ENCODE measurements around the gene CYP4F2. TPM values are rescaled to one million over a fixed set of nuclear protein-coding genes. Genes with fewer than 3 reads are reported as not detected.
"Not testable (repeated sequence)": the region's sequence is repeated elsewhere in the genome, so short reads cannot be mapped to it uniquely, and the experiment has no call there.

The CYP4F2 gene
- total and polyA plus RNA-seq, 12 donors: not detected

DNA sequence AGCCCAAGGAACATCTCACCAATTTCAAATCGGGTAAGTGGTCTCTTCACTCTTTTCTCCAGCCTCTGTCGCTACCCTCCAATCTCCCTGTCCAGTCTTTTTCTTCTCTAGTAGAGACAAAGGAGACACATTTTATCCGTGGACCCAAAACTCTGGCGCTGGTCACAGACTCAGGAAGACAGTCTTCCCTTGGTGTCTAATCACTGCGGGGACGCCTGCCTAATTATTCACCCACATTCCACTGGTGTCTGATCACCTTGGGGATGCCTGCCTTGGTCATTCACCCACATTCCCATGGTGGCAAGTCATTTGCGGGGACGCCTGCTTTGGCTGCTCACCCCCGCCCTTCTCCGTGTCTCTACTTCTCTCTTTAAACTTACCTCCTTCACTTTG lies 68.6 kb downstream of the CYP4F2 start:
- Histone ChIP-seq H3K27ac (no peak overlapping the region), H3K9me3 (replicated peaks in 1 of 3) (no peaks in the 10 kb centered on the region), H3K4me3 (no peak overlapping the region), H3K27me3 (no peaks in the 10 kb centered on the region), H3K36me3 (replicated peaks in 1 of 2) (no peaks in the 10 kb centered on the region), H3K4me1 (replicated peaks in 1 of 2) (no peaks in the 10 kb centered on the region)
- TF ChIP-seq, protein P1, sequence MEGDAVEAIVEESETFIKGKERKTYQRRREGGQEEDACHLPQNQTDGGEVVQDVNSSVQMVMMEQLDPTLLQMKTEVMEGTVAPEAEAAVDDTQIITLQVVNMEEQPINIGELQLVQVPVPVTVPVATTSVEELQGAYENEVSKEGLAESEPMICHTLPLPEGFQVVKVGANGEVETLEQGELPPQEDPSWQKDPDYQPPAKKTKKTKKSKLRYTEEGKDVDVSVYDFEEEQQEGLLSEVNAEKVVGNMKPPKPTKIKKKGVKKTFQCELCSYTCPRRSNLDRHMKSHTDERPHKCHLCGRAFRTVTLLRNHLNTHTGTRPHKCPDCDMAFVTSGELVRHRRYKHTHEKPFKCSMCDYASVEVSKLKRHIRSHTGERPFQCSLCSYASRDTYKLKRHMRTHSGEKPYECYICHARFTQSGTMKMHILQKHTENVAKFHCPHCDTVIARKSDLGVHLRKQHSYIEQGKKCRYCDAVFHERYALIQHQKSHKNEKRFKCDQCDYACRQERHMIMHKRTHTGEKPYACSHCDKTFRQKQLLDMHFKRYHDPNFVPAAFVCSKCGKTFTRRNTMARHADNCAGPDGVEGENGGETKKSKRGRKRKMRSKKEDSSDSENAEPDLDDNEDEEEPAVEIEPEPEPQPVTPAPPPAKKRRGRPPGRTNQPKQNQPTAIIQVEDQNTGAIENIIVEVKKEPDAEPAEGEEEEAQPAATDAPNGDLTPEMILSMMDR (IDR thresholded peaks at IDR 0.05): no peak
- TF ChIP-seq POLR2A (IDR thresholded peaks at IDR 0.05): no peak
- no peak for DNase-seq
- WGBS, 4 donors: 83 to 88% (median 84%) methylated on average over 10 of the region's 10 CpGs
- intact Hi-C loops (cut with DNase I): no loop called here

DNA sequence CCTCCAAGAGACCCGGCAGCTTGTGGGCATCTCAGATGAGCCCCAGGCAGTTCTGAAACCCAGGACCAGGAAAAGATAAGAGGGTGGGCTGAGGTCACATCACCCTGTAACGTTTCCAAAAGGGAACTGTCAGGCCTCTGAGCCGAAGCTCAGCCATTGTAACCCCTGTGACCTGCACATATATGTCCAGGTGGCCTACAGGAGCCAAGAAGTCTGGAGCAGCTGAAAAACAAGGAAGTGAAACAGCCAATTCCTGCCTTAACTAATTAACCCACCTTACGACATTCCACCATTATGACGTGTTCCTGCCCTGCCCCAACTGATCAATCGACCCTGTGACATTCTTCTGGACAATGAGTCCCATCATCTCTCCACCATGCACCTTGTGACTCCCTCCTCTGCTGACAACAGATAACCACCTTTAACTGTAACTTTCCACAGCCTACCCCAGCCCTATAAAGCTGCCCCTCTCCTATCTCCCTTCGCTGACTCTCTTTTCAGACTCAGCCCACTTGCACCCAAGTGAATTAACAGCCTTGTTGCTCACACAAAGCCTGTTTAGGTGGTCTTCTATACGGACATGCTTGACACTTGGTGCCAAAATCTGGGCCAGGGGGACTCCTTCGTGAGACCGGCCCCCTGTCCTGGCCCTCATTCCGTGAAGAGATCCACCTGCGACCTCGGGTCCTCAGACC lies 69.1 kb downstream of the CYP4F2 start:
- H3K36me3 ChIP-seq (replicated peaks in 1 of 2); intact Hi-C loops (cut with DNase I); H3K27me3 ChIP-seq; H3K4me1 ChIP-seq (replicated peaks in 1 of 2); DNase-seq; H3K9me3 ChIP-seq (replicated peaks in 1 of 3); H3K4me3 ChIP-seq; H3K27ac ChIP-seq: not testable (repeated sequence)
- 43 to 64% (median 57%) methylated on average over 13 of the region's 13 CpGs for WGBS, 4 donors

DNA sequence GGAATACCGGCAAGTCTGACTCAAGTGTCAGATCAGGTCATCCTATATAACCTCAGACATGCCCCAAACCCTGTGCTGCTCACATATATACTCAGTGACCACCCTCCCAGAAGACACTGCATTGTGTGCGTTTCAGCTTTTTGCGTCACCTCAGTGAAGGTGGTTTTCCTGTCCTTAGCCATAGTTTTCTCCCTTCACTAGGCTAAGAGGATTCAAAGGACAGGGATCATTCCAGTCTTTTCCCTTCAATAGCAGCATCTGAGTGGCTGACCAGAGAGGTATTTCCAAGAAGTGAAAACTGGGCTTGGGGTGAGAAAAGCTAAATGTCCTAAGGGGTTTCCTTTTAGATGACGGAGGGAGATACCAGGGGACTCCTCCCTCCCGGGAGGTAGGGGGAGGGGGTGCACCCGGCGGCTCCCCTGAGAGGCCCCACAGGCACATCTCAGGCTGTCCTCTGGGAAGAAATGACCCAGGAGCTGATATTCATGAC lies 69.7 kb downstream of the CYP4F2 start:
- TF ChIP-seq POLR2A (IDR thresholded peaks at IDR 0.05): no peak
- TF ChIP-seq, protein P1 (IDR thresholded peaks at IDR 0.05): no peak
- Histone ChIP-seq H3K4me3 (no peak overlapping the region), H3K4me1 (replicated peaks in 1 of 2) (no peaks in the 10 kb centered on the region), H3K36me3 (replicated peaks in 1 of 2) (no peaks in the 10 kb centered on the region), H3K27me3 (no peaks in the 10 kb centered on the region), H3K9me3 (replicated peaks in 1 of 3) (no peaks in the 10 kb centered on the region), H3K27ac (no peak overlapping the region)
- no peak for DNase-seq
- intact Hi-C loops (cut with DNase I): no loop called here
- WGBS, 4 donors: 45 to 56% (median 51%) methylated on average over 7 of the region's 7 CpGs

Small RNAs within 50 kb of the gene (small RNA-seq; reads per million reads assigned to genes)
- gene CYP4F36P: 0 reads per million in 2 donors

Other genes starting within 250 kb of the CYP4F2 start
- gene CYP4F12, start 225.0 kb downstream of the CYP4F2 start, total RNA-seq: 1 to 10 TPM in 7 of 9 donors, under 1 TPM in 2; 0.66 to 8.3 (median 2.5) TPM
- gene CYP4F12, start 225.0 kb downstream of the CYP4F2 start, polyA plus RNA-seq: 10 to 100 TPM in 2 of 3 donors, under 1 TPM in 1; 0.42 to 19.7 (median 13.2) TPM
- gene OR10H2, start 170.1 kb downstream of the CYP4F2 start, total RNA-seq: not detected
- not detected for gene OR10H2, start 170.1 kb downstream of the CYP4F2 start, polyA plus RNA-seq
- not detected for gene OR10H3, start 160.1 kb downstream of the CYP4F2 start, total RNA-seq
- not detected for gene OR10H3, start 160.1 kb downstream of the CYP4F2 start, polyA plus RNA-seq
- not detected for gene OR10H5, start 110.4 kb downstream of the CYP4F2 start, total RNA-seq
- gene OR10H5, start 110.4 kb downstream of the CYP4F2 start, polyA plus RNA-seq: not detected
- gene OR10H1, start 82.4 kb downstream of the CYP4F2 start, total RNA-seq: not detected
- gene OR10H1, start 82.4 kb downstream of the CYP4F2 start, polyA plus RNA-seq: not detected
- gene CYP4F11, start 36.5 kb upstream of the CYP4F2 start, total RNA-seq: 10 to 100 TPM in 1 of 9 donors, 1 to 10 TPM in 3, under 1 TPM in 3, not detected in 2; 0.18 to 10.5 (median 4.2) TPM
- gene CYP4F11, start 36.5 kb upstream of the CYP4F2 start, polyA plus RNA-seq: 1 to 10 TPM in 2 of 3 donors, under 1 TPM in 1; 0.97 to 2.8 (median 2.3) TPM
- gene OR10H4, start 50.9 kb upstream of the CYP4F2 start, total RNA-seq: not detected
- gene OR10H4, start 50.9 kb upstream of the CYP4F2 start, polyA plus RNA-seq: not detected
- gene TPM4, start 178.4 kb upstream of the CYP4F2 start, total RNA-seq: 100 to 1,000 TPM; 111 to 294 (median 173) TPM
- 100 to 1,000 TPM; 195 to 290 (median 290) TPM for gene TPM4, start 178.4 kb upstream of the CYP4F2 start, polyA plus RNA-seq
- gene RAB8A, start 213.8 kb upstream of the CYP4F2 start, total RNA-seq: 100 to 1,000 TPM in 1 of 9 donors, 10 to 100 TPM in 8; 42.6 to 118 (median 72.1) TPM
- gene RAB8A, start 213.8 kb upstream of the CYP4F2 start, polyA plus RNA-seq: 100 to 1,000 TPM in 1 of 3 donors, 10 to 100 TPM in 2; 32.0 to 143 (median 34.8) TPM
- 1 to 10 TPM in 2 of 9 donors, under 1 TPM in 6, not detected in 1; 0.21 to 2.2 (median 0.86) TPM for gene HSH2D, start 245.6 kb upstream of the CYP4F2 start, total RNA-seq
- 1 to 10 TPM; 1.4 to 4.7 (median 1.5) TPM for gene HSH2D, start 245.6 kb upstream of the CYP4F2 start, polyA plus RNA-seq